Measurements from ENCODE around the gene ADARB2.

The ADARB2 gene

GRCh38 chr10:1745780-1746456, 8.6 kb upstream of the ADARB2 start:
- no peaks in the 10 kb centered on the region for H3K4me1 ChIP-seq (ENCODE audit: insufficient read depth, low read length)
- H3K9me3 ChIP-seq (ENCODE audit: control insufficient read depth, insufficient read depth, low read length): peaks cover 4% of the 10 kb centered on the region; the same call in 1 of the 2 replicates
- H3K36me3 ChIP-seq (ENCODE audit: insufficient read depth, low read length): no peaks in the 10 kb centered on the region
- H3K9ac ChIP-seq (ENCODE audit: low read depth, low read length): no peak overlapping the region

GRCh38 chr10:1744524-1744923, 7.2 kb upstream of the ADARB2 start:
- H3K4me1 ChIP-seq (ENCODE audit: insufficient read depth, low read length): no peaks in the 10 kb centered on the region
- no peak overlapping the region for H3K9ac ChIP-seq (ENCODE audit: low read depth, low read length)
- no peaks in the 10 kb centered on the region for H3K36me3 ChIP-seq (ENCODE audit: insufficient read depth, low read length)
- H3K9me3 ChIP-seq (ENCODE audit: control insufficient read depth, insufficient read depth, low read length): peaks cover 4% of the 10 kb centered on the region; the same call in 1 of the 2 replicates

GRCh38 chr10:1743141-1743540, 5.8 kb upstream of the ADARB2 start:
- no peaks in the 10 kb centered on the region for H3K9me3 ChIP-seq (ENCODE audit: control insufficient read depth, insufficient read depth, low read length)
- no peak overlapping the region for H3K9ac ChIP-seq (ENCODE audit: low read depth, low read length)
- no peaks in the 10 kb centered on the region for H3K36me3 ChIP-seq (ENCODE audit: insufficient read depth, low read length)
- H3K4me1 ChIP-seq (ENCODE audit: insufficient read depth, low read length): no peaks in the 10 kb centered on the region

- Histone ChIP-seq H3K9ac (ENCODE audit: low read depth, low read length) (no peak overlapping the region), H3K4me1 (ENCODE audit: insufficient read depth, low read length) (no peaks in the 10 kb centered on the region), H3K36me3 (ENCODE audit: insufficient read depth, low read length) (no peaks in the 10 kb centered on the region), H3K9me3 (ENCODE audit: control insufficient read depth, insufficient read depth, low read length) (no peaks in the 10 kb centered on the region)
Measured at GRCh38 chr10:1741450-1741849, 4.1 kb upstream of the ADARB2 start.

GRCh38 chr10:1739751-1740150, 2.4 kb upstream of the ADARB2 start:
- no peaks in the 10 kb centered on the region for H3K9me3 ChIP-seq (ENCODE audit: control insufficient read depth, insufficient read depth, low read length)
- H3K4me1 ChIP-seq (ENCODE audit: insufficient read depth, low read length): peaks cover 5% of the 10 kb centered on the region; the same call in 1 of the 2 replicates
- no peaks in the 10 kb centered on the region for H3K36me3 ChIP-seq (ENCODE audit: insufficient read depth, low read length)

GRCh38 chr10:1738950-1739349, 1.6 kb upstream of the ADARB2 start:
- Histone ChIP-seq H3K4me1 (ENCODE audit: insufficient read depth, low read length) (peaks cover 5% of the 10 kb centered on the region; the same call in 1 of the 2 replicates), H3K9ac (ENCODE audit: low read depth, low read length) (no peak overlapping the region), H3K9me3 (ENCODE audit: control insufficient read depth, insufficient read depth, low read length) (no peaks in the 10 kb centered on the region), H3K36me3 (ENCODE audit: insufficient read depth, low read length) (no peaks in the 10 kb centered on the region)

More at GRCh38 chr10:1739751-1740150, 2.4 kb upstream of the ADARB2 start:
- H3K9ac ChIP-seq (ENCODE audit: low read depth, low read length): no peak overlapping the region

- Histone ChIP-seq H3K36me3 (ENCODE audit: insufficient read depth, low read length) (no peaks in the 10 kb centered on the region), H3K4me1 (ENCODE audit: insufficient read depth, low read length) (peaks cover 5% of the 10 kb centered on the region; the same call in 1 of the 2 replicates), H3K9ac (ENCODE audit: low read depth, low read length) (peak overlapping the region; percentile 60), H3K9me3 (ENCODE audit: control insufficient read depth, insufficient read depth, low read length) (no peaks in the 10 kb centered on the region)
Measured at GRCh38 chr10:1736972-1737221, 428 bp downstream of the ADARB2 start.

GRCh38 chr10:1736144-1736971, 967 bp downstream of the ADARB2 start:
- peaks cover 5% of the 10 kb centered on the region; the same call in 1 of the 2 replicates for H3K4me1 ChIP-seq (ENCODE audit: insufficient read depth, low read length)
- peak overlapping the region; percentile 60 for H3K9ac ChIP-seq (ENCODE audit: low read depth, low read length)
- no peaks in the 10 kb centered on the region for H3K9me3 ChIP-seq (ENCODE audit: control insufficient read depth, insufficient read depth, low read length)
- no peaks in the 10 kb centered on the region for H3K36me3 ChIP-seq (ENCODE audit: insufficient read depth, low read length)

GRCh38 chr10:1735562-1735961, 1.8 kb downstream of the ADARB2 start:
- Histone ChIP-seq H3K4me1 (ENCODE audit: insufficient read depth, low read length) (peaks cover 5% of the 10 kb centered on the region; the same call in 1 of the 2 replicates), H3K9me3 (ENCODE audit: control insufficient read depth, insufficient read depth, low read length) (no peaks in the 10 kb centered on the region), H3K9ac (ENCODE audit: low read depth, low read length) (no peak overlapping the region), H3K36me3 (ENCODE audit: insufficient read depth, low read length) (no peaks in the 10 kb centered on the region)

- H3K36me3 ChIP-seq (ENCODE audit: insufficient read depth, low read length): no peaks in the 10 kb centered on the region
- no peak overlapping the region for H3K9ac ChIP-seq (ENCODE audit: low read depth, low read length)
- no peaks in the 10 kb centered on the region for H3K9me3 ChIP-seq (ENCODE audit: control insufficient read depth, insufficient read depth, low read length)
- peaks cover 5% of the 10 kb centered on the region; the same call in 1 of the 2 replicates for H3K4me1 ChIP-seq (ENCODE audit: insufficient read depth, low read length)
Measured at GRCh38 chr10:1734288-1734687, 3.0 kb downstream of the ADARB2 start.

GRCh38 chr10:1733720-1734119, 3.6 kb downstream of the ADARB2 start:
- Histone ChIP-seq H3K36me3 (ENCODE audit: insufficient read depth, low read length) (no peaks in the 10 kb centered on the region), H3K9me3 (ENCODE audit: control insufficient read depth, insufficient read depth, low read length) (no peaks in the 10 kb centered on the region), H3K4me1 (ENCODE audit: insufficient read depth, low read length) (peaks cover 5% of the 10 kb centered on the region; the same call in 1 of the 2 replicates), H3K9ac (ENCODE audit: low read depth, low read length) (no peak overlapping the region)

GRCh38 chr10:1732564-1732996, 4.7 kb downstream of the ADARB2 start:
- Histone ChIP-seq H3K36me3 (ENCODE audit: insufficient read depth, low read length) (no peaks in the 10 kb centered on the region), H3K9me3 (ENCODE audit: control insufficient read depth, insufficient read depth, low read length) (no peaks in the 10 kb centered on the region), H3K4me1 (ENCODE audit: insufficient read depth, low read length) (peaks cover 5% of the 10 kb centered on the region; the same call in 1 of the 2 replicates), H3K9ac (ENCODE audit: low read depth, low read length) (no peak overlapping the region)

- Histone ChIP-seq H3K9ac (ENCODE audit: low read depth, low read length) (no peak overlapping the region), H3K36me3 (ENCODE audit: insufficient read depth, low read length) (no peaks in the 10 kb centered on the region), H3K4me1 (ENCODE audit: insufficient read depth, low read length) (peaks cover 5% of the 10 kb centered on the region; the same call in 1 of the 2 replicates), H3K9me3 (ENCODE audit: control insufficient read depth, insufficient read depth, low read length) (no peaks in the 10 kb centered on the region)
Measured at GRCh38 chr10:1731592-1731991, 5.7 kb downstream of the ADARB2 start.

GRCh38 chr10:1729751-1730150, 7.6 kb downstream of the ADARB2 start:
- no peaks in the 10 kb centered on the region for H3K36me3 ChIP-seq (ENCODE audit: insufficient read depth, low read length)
- H3K4me1 ChIP-seq (ENCODE audit: insufficient read depth, low read length): no peaks in the 10 kb centered on the region
- no peaks in the 10 kb centered on the region for H3K9me3 ChIP-seq (ENCODE audit: control insufficient read depth, insufficient read depth, low read length)

GRCh38 chr10:1726861-1727260, 10.5 kb downstream of the ADARB2 start:
- Histone ChIP-seq H3K36me3 (ENCODE audit: insufficient read depth, low read length) (no peaks in the 10 kb centered on the region), H3K9ac (ENCODE audit: low read depth, low read length) (no peak overlapping the region)

More at GRCh38 chr10:1729751-1730150, 7.6 kb downstream of the ADARB2 start:
- H3K9ac ChIP-seq (ENCODE audit: low read depth, low read length): no peak overlapping the region

More at GRCh38 chr10:1726861-1727260, 10.5 kb downstream of the ADARB2 start:
- H3K4me1 ChIP-seq (ENCODE audit: insufficient read depth, low read length): no peaks in the 10 kb centered on the region
- H3K9me3 ChIP-seq (ENCODE audit: control insufficient read depth, insufficient read depth, low read length): no peaks in the 10 kb centered on the region

Data from ES-I3 (cell line).